K562 (cell line): Measurements from ENCODE around the gene MYO10. TPM values are rescaled to one million over a fixed set of nuclear protein-coding genes. Genes with fewer than 3 reads are reported as not detected.

Experiments used
- ATAC-seq: fragments of 200-7000 bp; cut with Tn5 transposase; 3 replicates; pipeline ENCODE4 v1.9.1; 2020; ENCODE audit warnings: moderate library complexity
- BruUV-seq: library from RNA; stranded (reverse); fragments of 400-500 nt; replicated peaks from 2 replicates; lab custom pipeline; 2021; lab: Mats Ljungman, UMichigan
- CTCF ChIA-PET: fragments of 300-600 bp; formaldehyde crosslinking; extraction: SDS; loops from one replicate; lab custom pipeline; 2021; ENCODE audit warnings: low intra/inter-chr PET ratio; lab: Yijun Ruan, JAX
- POLR2A ChIA-PET: fragments of 300-600, 350-650 bp; sonication (Branson Sonifier 250); formaldehyde crosslinking; extraction: SDS; loops from one replicate; lab custom pipeline; 2021; ENCODE audit warnings: antibody characterized with exemption, inconsistent platforms; lab: Yijun Ruan, JAX
- DNase-seq, 4 experiments: peaks; one replicate each; pipeline versions ENCODE4 v3.0.0 to v3.0.0-alpha.2; 2011 to 2018; ENCODE audit warnings: low spot score in 3 of 4, mixed read lengths in 3 of 4; ENCODE audit errors: extremely low read depth in 1 of 4
- FAIRE-seq: peaks from 2 replicates; lab custom pipeline; 2011; peaks lifted over from hg19 to GRCh38; lab: Jason Lieb, UNC
- H2AFZ ChIP-seq: 2 replicates; pipeline ENCODE4 v1.6.0; 2011; ENCODE audit warnings: low read depth, low read length, control low read depth, inconsistent platforms
- H3K27ac ChIP-seq: fragments of 200-600 bp; 3 replicates; pipeline ENCODE4 v1.8.0; 2011; ENCODE audit warnings: low read depth, mild to moderate bottlenecking, control low read depth, inconsistent platforms, low read length, moderate library complexity, mixed read lengths; ENCODE audit errors: extremely low read depth
- H3K27me3 ChIP-seq, 2 experiments: fragments of 300-600 bp in 1 of 2; 2 replicates in 1 of 2; 3 replicates in 1 of 2; pipeline versions ENCODE4 v1.6.0 to v1.8.0; 2011; ENCODE audit warnings: inconsistent platforms in 2 of 2, low read length in 2 of 2, mild to moderate bottlenecking in 1 of 2, mixed read lengths in 1 of 2, moderate library complexity in 1 of 2; ENCODE audit not compliant: control insufficient read depth in 2 of 2, insufficient read depth in 2 of 2
- H3K36me3 ChIP-seq: fragments of 300-600 bp; 3 replicates; pipeline ENCODE4 v1.8.0; 2011; ENCODE audit warnings: mild to moderate bottlenecking, low read length, inconsistent platforms; ENCODE audit not compliant: control insufficient read depth, insufficient read depth
- H3K4me1 ChIP-seq, 2 experiments: fragments of 200-600 bp in 1 of 2; replicated peaks in 1 of 2; 2 replicates in 1 of 2; 3 replicates in 1 of 2; pipeline versions ENCODE4 v1.5.1 to v1.8.0; 2011; ENCODE audit warnings: inconsistent platforms in 2 of 2, low read length in 2 of 2, mild to moderate bottlenecking in 1 of 2, mixed read lengths in 1 of 2, moderate library complexity in 1 of 2; ENCODE audit not compliant: control insufficient read depth in 2 of 2, insufficient read depth in 2 of 2
- H3K4me2 ChIP-seq: 2 replicates; pipeline ENCODE4 v1.6.1; 2011; ENCODE audit warnings: low read length, control low read depth, inconsistent platforms, mixed read lengths; ENCODE audit not compliant: insufficient read depth
- H3K4me3 ChIP-seq: fragments of 200-600 bp; sonication (generic), shearing (Covaris generic); 2 replicates; pipeline ENCODE4 v1.5.1; 2016; ENCODE audit warnings: control low read depth, inconsistent platforms
- H3K79me2 ChIP-seq: fragments of 200-600 bp; 3 replicates; pipeline ENCODE4 v1.8.0; 2011; ENCODE audit warnings: low read length, inconsistent platforms; ENCODE audit not compliant: control insufficient read depth, insufficient read depth
- H3K9ac ChIP-seq, 2 experiments: 2 replicates each; pipeline versions ENCODE4 v1.6.0 to v1.6.1; 2011; ENCODE audit warnings: low read depth in 2 of 2, low read length in 2 of 2, control low read depth in 1 of 2, inconsistent platforms in 1 of 2, mild to moderate bottlenecking in 1 of 2, mixed read lengths in 1 of 2; ENCODE audit not compliant: insufficient read depth in 1 of 2
- H3K9me1 ChIP-seq: one replicate; pipeline ENCODE4 v1.6.0; 2011; ENCODE audit warnings: inconsistent platforms, mild to moderate bottlenecking, low read length, moderate library complexity; ENCODE audit not compliant: control insufficient read depth, insufficient read depth
- H3K9me3 ChIP-seq: replicated peaks from 2 replicates; pipeline ENCODE4 v1.5.1; 2011; ENCODE audit warnings: low read depth, low read length, inconsistent platforms; ENCODE audit not compliant: control insufficient read depth, insufficient read depth
- H4K20me1 ChIP-seq: replicated peaks from 2 replicates; pipeline ENCODE4 v1.6.1; 2011; ENCODE audit warnings: low read length, inconsistent platforms, mixed read lengths; ENCODE audit not compliant: control insufficient read depth, insufficient read depth
- ASH1L ChIP-seq: fragments of 450-650 bp; IDR thresholded peaks from 2 replicates; pipeline ENCODE4 v1.6.1; 2018; ENCODE audit warnings: borderline replicate concordance, mild to moderate bottlenecking, low read depth; ENCODE audit not compliant: partially characterized antibody
- BCL6 ChIP-seq: fragments of 250-450 bp; sonication (Bioruptor Pico); IDR thresholded peaks from 2 replicates; pipeline ENCODE4 v1.4.0; 2020
- CHD2 ChIP-seq: IDR thresholded peaks from 2 replicates; pipeline ENCODE4 v1.6.1; 2011; ENCODE audit warnings: low read depth, low read length
- FUS ChIP-seq: fragments of 200-400 bp; formaldehyde crosslinking; optimal IDR thresholded peaks from 2 replicates; pipeline ENCODE3; 2017; ENCODE audit warnings: low read depth, low read length
- HDAC1 ChIP-seq, 2 experiments: fragments of 450-650 bp; IDR thresholded peaks; 2 replicates each; pipeline ENCODE4 v1.6.1; 2016 to 2017; ENCODE audit warnings: inconsistent platforms in 1 of 2, mild to moderate bottlenecking in 1 of 2, moderate library complexity in 1 of 2
- KAT8 ChIP-seq: fragments of 450-650 bp; IDR thresholded peaks from 2 replicates; pipeline ENCODE4 v1.6.1; 2016; ENCODE audit warnings: low read depth, mild to moderate bottlenecking
- NCOA6 ChIP-seq: fragments of 450-650 bp; IDR thresholded peaks from 2 replicates; pipeline ENCODE4 v1.6.1; 2017; ENCODE audit warnings: mild to moderate bottlenecking
- NFE2 ChIP-seq: IDR thresholded peaks from 2 replicates; pipeline ENCODE4 v1.6.1; 2014; ENCODE audit warnings: antibody characterized with exemption, low read depth
- NR2F6 ChIP-seq: fragments of 450-650 bp; formaldehyde crosslinking; IDR thresholded peaks from 2 replicates; pipeline ENCODE4 v1.4.0; 2020; ENCODE audit warnings: mild to moderate bottlenecking
- POLR2AphosphoS2 ChIP-seq: IDR thresholded peaks from 2 replicates; pipeline ENCODE4 v1.6.1; 2012; ENCODE audit warnings: low read length, improper control_type of control experiment
- SMARCC2 ChIP-seq: fragments of 450-650 bp; IDR thresholded peaks from 2 replicates; pipeline ENCODE4 v1.6.1; 2017; ENCODE audit warnings: antibody characterized with exemption, moderate library complexity, mild to moderate bottlenecking, low read depth
- TCFL5 ChIP-seq: fragments of 250-450 bp; sonication (Bioruptor Pico); conservative IDR thresholded peaks from 2 replicates; pipeline ENCODE4 v1.6.1; 2021; ENCODE audit warnings: mild to moderate bottlenecking, moderate library complexity, matching md5 sums
- ZNF124 ChIP-seq: sonication (generic); formaldehyde crosslinking; IDR thresholded peaks from 2 replicates; pipeline ENCODE4 v1.8.1; 2022; ENCODE audit warnings: missing genetic modification reagents
- ZNF24 ChIP-seq: fragments of 450-650 bp; IDR thresholded peaks from 2 replicates; pipeline ENCODE4 v1.6.1; 2016
- ZNF277 ChIP-seq: fragments of 250-450 bp; sonication (Bioruptor Pico); IDR thresholded peaks from 2 replicates; pipeline ENCODE4 v1.8.0; 2022; ENCODE audit warnings: inconsistent platforms, mild to moderate bottlenecking, moderate library complexity, borderline replicate concordance
- WGBS: fragments of 100-300 bp; shearing (Covaris generic); methylation state at CpG from one replicate; pipeline ENCODE4 v1.1.6; 2016; ENCODE audit warnings: low coverage, mixed read lengths; ENCODE audit not compliant: insufficient coverage; ENCODE audit errors: missing lambda C conversion rate; 5-methylcytosine and 5-hydroxymethylcytosine counted together
- in situ Hi-C: fragments of 300-500 bp; cut with MboI; formaldehyde crosslinking; loops from 4 replicates; pipeline ENCODE4 v1.15.0; 2018; ENCODE audit warnings: inconsistent platforms, mixed read lengths
- intact Hi-C: fragments of 100-400 bp; cut with micrococcal nuclease; formaldehyde crosslinking; loops from 2 replicates; pipeline ENCODE4 v1.14.2; 2022
- polyA plus RNA-seq, 8 experiments: library from polyadenylated mRNA; depleted of rRNA in 4 of 8; stranded (reverse) in 5 of 8; unstranded in 3 of 8; fragments of >200 nt; fragmentation: Nextera tagmentation in 2 of 8; fragmentation: Illumina TruSeq in 1 of 8; extraction: Ambion mirVana in 2 of 8; extraction: Trizol in 1 of 8; gene quantifications; 2 replicates each; pipeline versions ENCODE4 v1.2.1 to v1.2.3, GENCODE V29; 2011 to 2014; ENCODE audit warnings: inconsistent platforms in 1 of 8, missing spikeins in 1 of 8
- total RNA-seq, 7 experiments: library from RNA; depleted of rRNA in 6 of 7; stranded (reverse); fragments of >200 nt in 6 of 7; fragmentation: Illumina TruSeq in 2 of 7; extraction: Trizol in 2 of 7; gene quantifications; 2 replicates each; pipeline versions ENCODE4 v1.2.1 to v1.2.3, GENCODE V29; 2011 to 2021; ENCODE audit warnings: low replicate concordance in 1 of 7

Gene MYO10
- total and polyA plus RNA-seq, 9 of the 15 experiments (the other 6 are each of a cell fraction or from before 2014, with no cell fraction given) = 0.04 to 0.24 TPM; not detected in 7

- H3K9me1 ChIP-seq = no peaks in the 10 kb centered on the region
- H3K27ac ChIP-seq = no peak overlapping the region
- H3K79me2 ChIP-seq = no peaks in the 10 kb centered on the region
- no TSS peak for BruUV-seq
- H3K27me3 ChIP-seq = peaks cover 6 to 30% of the 10 kb centered on the region in 2 experiments; a peak in 4 of 5 replicates
- H3K4me3 ChIP-seq = no peak overlapping the region
- DNase-seq (no peak), FAIRE-seq (no peak), ATAC-seq (no peak)
- TF ChIP-seq SMARCC2 (no peak), KAT8 (no peak), NCOA6 (no peak), CHD2 (no peak), NFE2 (no peak), POLR2AphosphoS2 (no peak), TCFL5 (no peak), ASH1L (no peak), ZNF124 (no peak), HDAC1 (IDR thresholded peaks at IDR 0.05) (no peak), ZNF277 (CRISPR knock-in tag) (no peak), FUS (no peak), NR2F6 (CRISPR knock-in tag) (no peak), BCL6 (CRISPR knock-in tag) (no peak), ZNF24 (no peak)
- no peaks in the 10 kb centered on the region for H3K4me1 ChIP-seq
- H2AFZ ChIP-seq = no peak overlapping the region
- WGBS = 0% methylated on average over 19 of the region's 19 CpGs
- in situ Hi-C loops (no loop called here), intact Hi-C loops (loop anchor here (10.0 kb wide), 1 partner anchor 182 kb away; no protein-coding TSS in a partner anchor)
- no peak overlapping the region for H3K9ac ChIP-seq
- H3K36me3 ChIP-seq = no peaks in the 10 kb centered on the region
- ChIA-PET POLR2A (interaction anchor here (2.8 kb wide), 1 partner anchor 10 kb away, joined by 5 read pairs; no protein-coding TSS in a partner anchor), CTCF (no interaction called here)
- H3K4me2 ChIP-seq = no peak overlapping the region
- H3K9me3 ChIP-seq = no peaks in the 10 kb centered on the region
- no peaks in the 10 kb centered on the region for H4K20me1 ChIP-seq
Observed at GRCh38 chr5:16666130-16666882, 269.8 kb downstream of the MYO10 start.
